Cardiac atrium fibroblast (primary cell): ENCODE measurements around the gene FCGBP. TPM values are rescaled to one million over a fixed set of nuclear protein-coding genes. Genes with fewer than 3 reads are reported as not detected.

Source experiments
- total RNA-seq: library from RNA; depleted of rRNA; stranded (reverse); fragments of >200 nt; gene quantifications from 2 replicates; pipeline ENCODE4 v1.2.3, GENCODE V29; 2015

Gene FCGBP
- under 0.01 and 0.16 TPM in 2 replicates for total RNA-seq

DNA sequence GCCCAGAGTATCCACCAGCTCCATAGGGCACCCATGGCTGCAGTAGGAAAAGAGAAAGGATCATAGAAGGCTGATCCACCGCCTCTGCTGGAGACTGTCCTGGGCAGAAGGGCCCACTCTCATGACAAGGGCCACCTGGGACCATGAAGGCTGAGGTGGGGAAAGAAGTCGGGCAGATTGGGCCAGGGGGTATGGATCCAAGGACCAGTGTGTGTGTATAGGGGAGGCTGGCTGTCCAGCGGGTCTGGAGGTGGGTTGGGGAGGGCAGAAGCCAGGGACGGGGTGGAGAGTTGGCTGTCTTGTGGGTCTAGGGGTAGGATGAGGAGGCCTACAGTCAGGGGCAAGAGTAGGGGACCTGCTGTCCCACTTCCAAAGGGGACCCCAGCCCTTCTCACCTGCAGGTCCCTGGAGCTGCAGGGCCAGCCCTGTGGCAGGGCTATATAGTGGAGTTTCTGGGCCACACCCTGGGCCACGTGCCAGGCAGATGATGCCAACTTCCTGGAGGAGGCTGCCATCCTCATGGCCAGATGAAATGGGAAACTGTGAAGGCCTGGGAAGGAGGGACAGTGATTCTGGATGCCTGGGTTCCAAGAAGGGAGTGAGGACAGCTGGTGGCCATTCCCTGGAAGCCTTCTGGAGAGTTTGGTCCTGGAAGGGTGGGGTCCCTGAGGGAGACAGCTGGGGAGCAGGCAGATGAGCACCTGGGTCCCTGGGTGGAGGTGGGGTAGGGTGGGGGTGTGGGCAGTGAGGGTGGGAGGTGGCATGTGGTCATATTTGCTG is at the start of gene FCGBP:
Gene FCGBP (minus strand): TSS at position 51 of the 780 bp plus-strand sequence.

GRCh38 chr19:39970675-39971379 is 36.4 kb upstream of the FCGBP start, which contains the start of gene PSMC4:
PSMC4 (plus strand) TSS chr19:39971165; CDS start chr19:39971203, 38 bp downstream.

Other genes starting within 250 kb of the FCGBP start
- not detected in 2 replicates for gene LGALS14, start 230.2 kb downstream of the FCGBP start, total RNA-seq
- gene CLC, start 196.6 kb downstream of the FCGBP start, total RNA-seq: not detected in 2 replicates
- not detected in 2 replicates for gene LEUTX, start 155.8 kb downstream of the FCGBP start, total RNA-seq
- 15.6 and 20.9 TPM in 2 replicates for gene DYRK1B, start 100.5 kb downstream of the FCGBP start, total RNA-seq
- 72.2 and 96.1 TPM in 2 replicates for gene FBL, start 88.3 kb downstream of the FCGBP start, total RNA-seq
- 94.4 and 110 TPM in 2 replicates for gene PSMC4, start 36.5 kb upstream of the FCGBP start, total RNA-seq
- gene ZNF546, start 62.4 kb upstream of the FCGBP start, total RNA-seq: 2.4 and 3.8 TPM in 2 replicates
- gene ZNF780B, start 121.6 kb upstream of the FCGBP start, total RNA-seq: 6.0 TPM in 2 replicates
- 9.4 and 24.0 TPM in 2 replicates for gene ZNF780A, start 156.3 kb upstream of the FCGBP start, total RNA-seq